ENCODE results near the gene MMP26. TPM values are rescaled to one million over a fixed set of nuclear protein-coding genes. Genes with fewer than 3 reads are reported as not detected.

The MMP26 gene
- total and polyA plus RNA-seq, 10 of the 15 experiments (the other 5 are each of a cell fraction or from before 2014, with no cell fraction given) = not detected

DNA sequence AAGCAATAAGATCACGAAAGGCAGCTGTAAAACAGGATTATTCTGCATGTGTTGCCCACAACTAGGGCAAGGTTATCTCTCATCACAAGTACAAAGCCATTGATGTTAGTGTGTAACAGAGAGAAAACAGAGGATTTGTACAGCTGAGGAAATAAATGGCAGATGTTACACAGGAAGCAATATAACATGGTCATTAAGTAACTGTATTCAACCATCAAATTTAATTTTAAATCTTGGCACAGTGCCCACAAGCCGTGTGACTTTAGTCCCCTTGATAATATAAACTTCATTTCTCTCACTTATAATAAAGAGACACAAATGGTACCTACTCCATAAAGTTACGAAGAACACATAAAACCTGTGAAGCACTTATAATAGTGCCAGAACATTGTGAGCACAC, 24.2 kb upstream of the MMP26 start:
- no TSS peak for BruUV-seq (replicated peaks)
- H3K36me3 ChIP-seq (ENCODE audit: control insufficient read depth in 2 of 2, insufficient read depth in 2 of 2, low read length in 1 of 2) = no peaks in the 10 kb centered on the region; a peak in 1 of 4 replicates
- H3K4me3 ChIP-seq = no peak overlapping the region
- H3K79me2 ChIP-seq (ENCODE audit: control insufficient read depth, insufficient read depth, low read length) = no peaks in the 10 kb centered on the region
- intact Hi-C loops (cut with micrococcal nuclease; ENCODE audit: unreplicated experiment) (no loop called here), in situ Hi-C loops (cut with MboI) (no loop called here)
- no peak for ATAC-seq
- 2% methylated on average over 3 of the region's 3 CpGs for WGBS (ENCODE audit: insufficient coverage, insufficient replicate concordance, low lambda C conversion rate, missing lambda C conversion rate)
- CTCF ChIA-PET = no interaction called here
- SMC1A ChIA-PET (ENCODE audit: uncharacterized antibody, unreplicated experiment) = interaction anchor here (1.0 kb wide), 1 partner anchor 44 kb away, joined by 3 read pairs; no protein-coding TSS in a partner anchor
- FAIRE-seq = no peak
- H3K27me3 ChIP-seq (replicated peaks in 1 of 2; ENCODE audit: control insufficient read depth in 2 of 2, insufficient read depth in 2 of 2, low read length in 1 of 2) = no peaks in the 10 kb centered on the region
- H3K4me2 ChIP-seq (ENCODE audit: control insufficient read depth, insufficient read depth) = no peak overlapping the region
- no peaks in the 10 kb centered on the region for H3K9me3 ChIP-seq (replicated peaks; ENCODE audit: control insufficient read depth, insufficient read depth, low read length)
- no peak overlapping the region for H2AFZ ChIP-seq (ENCODE audit: control insufficient read depth, low read depth, low read length)
- RAD21 ChIA-PET (ENCODE audit: unreplicated experiment) = interaction anchor here (0.7 kb wide), 1 partner anchor 307 kb away, joined by 3 read pairs; no protein-coding TSS in a partner anchor
- DNase-seq (ENCODE audit: low read depth, low spot score) = no peak
- H3K4me1 ChIP-seq (ENCODE audit: control insufficient read depth, insufficient read depth, low read length) = no peaks in the 10 kb centered on the region
- H4K20me1 ChIP-seq (ENCODE audit: control insufficient read depth, insufficient read depth) = no peaks in the 10 kb centered on the region
- no peak overlapping the region for H3K27ac ChIP-seq (ENCODE audit: control insufficient read depth, insufficient read depth)
- POLR2A ChIA-PET = no interaction called here
- H3K9ac ChIP-seq (ENCODE audit: control insufficient read depth, insufficient read depth, low read length) = no peak overlapping the region
- no peak for TF ChIP-seq SMAD1 (IDR thresholded peaks at IDR 0.05; ENCODE audit: low read depth, partially characterized antibody)
- no peak for TF ChIP-seq BHLHE40 (IDR thresholded peaks at IDR 0.05; ENCODE audit: borderline replicate concordance in 1 of 2, low read depth in 2 of 2, low read length in 1 of 2)
- TF ChIP-seq RCOR1 (conservative IDR thresholded peaks at IDR 0.05; ENCODE audit: low read depth, low read length) = no peak
- no peak for TF ChIP-seq NRF1 (conservative IDR thresholded peaks at IDR 0.05; ENCODE audit: low read depth, low read length)
- TF ChIP-seq CHD1 (IDR thresholded peaks at IDR 0.05; ENCODE audit: low read depth, low read length) = no peak
- TF ChIP-seq NFIC (IDR thresholded peaks at IDR 0.05; ENCODE audit: low read depth, low read length) = no peak
- TF ChIP-seq, protein P1, sequence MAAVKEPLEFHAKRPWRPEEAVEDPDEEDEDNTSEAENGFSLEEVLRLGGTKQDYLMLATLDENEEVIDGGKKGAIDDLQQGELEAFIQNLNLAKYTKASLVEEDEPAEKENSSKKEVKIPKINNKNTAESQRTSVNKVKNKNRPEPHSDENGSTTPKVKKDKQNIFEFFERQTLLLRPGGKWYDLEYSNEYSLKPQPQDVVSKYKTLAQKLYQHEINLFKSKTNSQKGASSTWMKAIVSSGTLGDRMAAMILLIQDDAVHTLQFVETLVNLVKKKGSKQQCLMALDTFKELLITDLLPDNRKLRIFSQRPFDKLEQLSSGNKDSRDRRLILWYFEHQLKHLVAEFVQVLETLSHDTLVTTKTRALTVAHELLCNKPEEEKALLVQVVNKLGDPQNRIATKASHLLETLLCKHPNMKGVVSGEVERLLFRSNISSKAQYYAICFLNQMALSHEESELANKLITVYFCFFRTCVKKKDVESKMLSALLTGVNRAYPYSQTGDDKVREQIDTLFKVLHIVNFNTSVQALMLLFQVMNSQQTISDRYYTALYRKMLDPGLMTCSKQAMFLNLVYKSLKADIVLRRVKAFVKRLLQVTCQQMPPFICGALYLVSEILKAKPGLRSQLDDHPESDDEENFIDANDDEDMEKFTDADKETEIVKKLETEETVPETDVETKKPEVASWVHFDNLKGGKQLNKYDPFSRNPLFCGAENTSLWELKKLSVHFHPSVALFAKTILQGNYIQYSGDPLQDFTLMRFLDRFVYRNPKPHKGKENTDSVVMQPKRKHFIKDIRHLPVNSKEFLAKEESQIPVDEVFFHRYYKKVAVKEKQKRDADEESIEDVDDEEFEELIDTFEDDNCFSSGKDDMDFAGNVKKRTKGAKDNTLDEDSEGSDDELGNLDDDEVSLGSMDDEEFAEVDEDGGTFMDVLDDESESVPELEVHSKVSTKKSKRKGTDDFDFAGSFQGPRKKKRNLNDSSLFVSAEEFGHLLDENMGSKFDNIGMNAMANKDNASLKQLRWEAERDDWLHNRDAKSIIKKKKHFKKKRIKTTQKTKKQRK (IDR thresholded peaks at IDR 0.05; ENCODE audit: low read depth, low read length) = no peak
- TF ChIP-seq RUNX3 (IDR thresholded peaks at IDR 0.05; ENCODE audit: low read length) = no peak
- TF ChIP-seq IKZF2 (IDR thresholded peaks at IDR 0.05) = no peak
- TF ChIP-seq CREB1 (IDR thresholded peaks at IDR 0.05; ENCODE audit: low read depth) = no peak
- no peak for TF ChIP-seq KAT2A (conservative IDR thresholded peaks at IDR 0.05; ENCODE audit: control insufficient read depth, low read depth, low read length)
- TF ChIP-seq MEF2A (IDR thresholded peaks at IDR 0.05; ENCODE audit: insufficient read depth, low read depth, low read length) = no peak
- no peak for TF ChIP-seq TBL1XR1 (IDR thresholded peaks at IDR 0.05; ENCODE audit: low read depth, low read length)
- TF ChIP-seq, protein P2, sequence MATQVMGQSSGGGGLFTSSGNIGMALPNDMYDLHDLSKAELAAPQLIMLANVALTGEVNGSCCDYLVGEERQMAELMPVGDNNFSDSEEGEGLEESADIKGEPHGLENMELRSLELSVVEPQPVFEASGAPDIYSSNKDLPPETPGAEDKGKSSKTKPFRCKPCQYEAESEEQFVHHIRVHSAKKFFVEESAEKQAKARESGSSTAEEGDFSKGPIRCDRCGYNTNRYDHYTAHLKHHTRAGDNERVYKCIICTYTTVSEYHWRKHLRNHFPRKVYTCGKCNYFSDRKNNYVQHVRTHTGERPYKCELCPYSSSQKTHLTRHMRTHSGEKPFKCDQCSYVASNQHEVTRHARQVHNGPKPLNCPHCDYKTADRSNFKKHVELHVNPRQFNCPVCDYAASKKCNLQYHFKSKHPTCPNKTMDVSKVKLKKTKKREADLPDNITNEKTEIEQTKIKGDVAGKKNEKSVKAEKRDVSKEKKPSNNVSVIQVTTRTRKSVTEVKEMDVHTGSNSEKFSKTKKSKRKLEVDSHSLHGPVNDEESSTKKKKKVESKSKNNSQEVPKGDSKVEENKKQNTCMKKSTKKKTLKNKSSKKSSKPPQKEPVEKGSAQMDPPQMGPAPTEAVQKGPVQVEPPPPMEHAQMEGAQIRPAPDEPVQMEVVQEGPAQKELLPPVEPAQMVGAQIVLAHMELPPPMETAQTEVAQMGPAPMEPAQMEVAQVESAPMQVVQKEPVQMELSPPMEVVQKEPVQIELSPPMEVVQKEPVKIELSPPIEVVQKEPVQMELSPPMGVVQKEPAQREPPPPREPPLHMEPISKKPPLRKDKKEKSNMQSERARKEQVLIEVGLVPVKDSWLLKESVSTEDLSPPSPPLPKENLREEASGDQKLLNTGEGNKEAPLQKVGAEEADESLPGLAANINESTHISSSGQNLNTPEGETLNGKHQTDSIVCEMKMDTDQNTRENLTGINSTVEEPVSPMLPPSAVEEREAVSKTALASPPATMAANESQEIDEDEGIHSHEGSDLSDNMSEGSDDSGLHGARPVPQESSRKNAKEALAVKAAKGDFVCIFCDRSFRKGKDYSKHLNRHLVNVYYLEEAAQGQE (IDR thresholded peaks at IDR 0.05; ENCODE audit: low read depth, low read length) = no peak
- TF ChIP-seq, protein P3, sequence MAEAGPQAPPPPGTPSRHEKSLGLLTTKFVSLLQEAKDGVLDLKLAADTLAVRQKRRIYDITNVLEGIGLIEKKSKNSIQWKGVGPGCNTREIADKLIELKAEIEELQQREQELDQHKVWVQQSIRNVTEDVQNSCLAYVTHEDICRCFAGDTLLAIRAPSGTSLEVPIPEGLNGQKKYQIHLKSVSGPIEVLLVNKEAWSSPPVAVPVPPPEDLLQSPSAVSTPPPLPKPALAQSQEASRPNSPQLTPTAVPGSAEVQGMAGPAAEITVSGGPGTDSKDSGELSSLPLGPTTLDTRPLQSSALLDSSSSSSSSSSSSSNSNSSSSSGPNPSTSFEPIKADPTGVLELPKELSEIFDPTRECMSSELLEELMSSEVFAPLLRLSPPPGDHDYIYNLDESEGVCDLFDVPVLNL (IDR thresholded peaks at IDR 0.05; ENCODE audit: low read depth, low read length) = no peak
- no peak for TF ChIP-seq RAD51 (IDR thresholded peaks at IDR 0.05)
